Middle frontal gyrus (tissue), 1 donor: Measurements from ENCODE around the gene DAD1.
"Not testable (repeated sequence)": the region's sequence is repeated elsewhere in the genome, so short reads cannot be mapped to it uniquely, and the experiment has no call there.

Experiments
- DNase-seq: peaks from one replicate; pipeline ENCODE4 v3.0.0-alpha.2; 2015; ENCODE audit warnings: low spot score; ENCODE audit errors: extremely low spot score

DAD1 gene

DNA sequence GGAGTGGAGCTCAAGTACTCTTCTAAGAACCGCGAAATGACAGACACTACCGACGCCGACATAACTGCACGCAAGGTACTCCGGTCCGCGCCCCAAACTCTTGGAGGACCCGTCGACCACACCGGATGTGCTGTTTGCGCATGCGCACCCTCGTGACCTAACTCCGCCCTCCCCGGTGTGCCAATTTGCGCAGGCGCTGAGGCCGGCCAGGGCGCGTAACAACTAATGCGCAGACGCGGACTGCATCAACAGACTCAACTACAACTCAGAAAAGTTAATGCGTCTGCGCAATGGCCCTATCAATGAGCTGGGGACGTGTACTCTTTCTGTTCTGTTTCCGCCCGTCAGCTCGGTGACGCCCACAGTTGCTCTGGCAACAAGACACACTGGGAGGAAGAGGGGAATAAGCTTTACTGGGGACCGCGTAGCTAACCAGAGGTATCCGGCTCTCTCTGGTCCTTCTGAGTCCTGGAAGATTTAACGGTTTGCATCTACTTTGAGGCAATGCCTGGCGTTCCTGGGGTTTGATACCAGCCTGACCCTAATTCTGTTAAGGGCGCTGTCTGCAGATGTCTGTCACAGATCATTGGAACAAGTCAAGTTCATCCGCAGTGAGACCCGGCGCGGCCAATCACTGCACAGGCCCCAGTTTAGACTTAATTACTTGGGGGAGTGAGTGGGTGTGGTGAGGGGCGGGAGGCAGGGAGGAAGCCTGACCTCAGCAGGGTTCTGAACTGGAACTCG lies at the start of gene DAD1:
Gene DAD1, minus strand, starts transcription at position 129 of the 744 bp plus-strand sequence. Its CDS starts 67 bp downstream, at position 62.
- DNase-seq: peak; percentile 98

DNA sequence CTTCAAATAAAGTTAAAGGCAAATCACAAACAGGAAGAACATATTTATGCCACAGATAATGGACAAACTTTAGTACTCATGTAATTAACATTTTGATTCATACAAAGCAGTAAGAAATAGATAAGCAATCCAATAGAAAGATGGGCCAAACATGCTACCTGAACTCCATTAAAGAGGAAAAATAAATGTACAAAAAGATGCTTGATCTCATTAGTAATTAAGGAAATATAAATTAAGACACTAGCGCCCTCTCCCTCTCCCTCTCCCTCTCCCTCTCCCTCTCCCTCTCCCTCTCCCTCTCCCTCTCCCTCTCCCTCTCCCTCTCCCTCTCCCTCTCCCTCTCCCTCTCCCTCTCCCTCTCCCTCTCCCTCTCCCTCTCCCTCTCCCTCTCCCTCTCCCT lies 47.0 kb upstream of the DAD1 start:
- not testable (repeated sequence) for DNase-seq

DNA sequence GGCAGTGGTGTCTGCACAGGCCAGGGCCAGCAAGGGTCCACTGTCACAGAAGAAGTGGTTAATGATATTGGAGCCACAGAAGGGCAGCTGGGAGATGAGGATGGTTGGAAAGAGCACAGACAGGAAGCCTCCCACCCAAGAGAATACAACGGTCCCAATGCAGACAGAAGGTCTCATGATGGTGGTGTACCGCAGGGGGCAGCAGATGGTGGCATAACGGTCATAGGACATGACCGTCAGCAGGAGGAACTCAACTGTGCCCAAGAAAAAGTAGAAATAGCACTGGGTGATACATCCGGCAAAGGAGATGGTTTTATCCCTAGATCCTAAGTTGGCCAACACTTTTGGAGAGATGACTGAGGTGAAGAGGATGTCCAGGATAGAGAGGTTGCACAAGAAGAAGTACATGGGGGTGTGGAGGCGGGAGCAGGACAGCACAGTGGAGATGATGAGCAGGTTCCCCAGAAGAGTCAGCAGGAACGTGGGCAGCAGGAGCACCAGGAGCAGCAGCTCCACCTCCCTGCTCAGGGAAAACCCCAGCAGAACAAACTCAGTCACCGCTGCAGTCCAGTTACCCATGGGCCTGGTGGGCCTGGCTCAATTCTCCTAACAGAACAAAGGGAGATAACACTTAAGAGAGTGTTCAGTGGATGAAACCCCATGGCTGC lies 45.3 kb upstream of the DAD1 start:
- no peak for DNase-seq

DNA sequence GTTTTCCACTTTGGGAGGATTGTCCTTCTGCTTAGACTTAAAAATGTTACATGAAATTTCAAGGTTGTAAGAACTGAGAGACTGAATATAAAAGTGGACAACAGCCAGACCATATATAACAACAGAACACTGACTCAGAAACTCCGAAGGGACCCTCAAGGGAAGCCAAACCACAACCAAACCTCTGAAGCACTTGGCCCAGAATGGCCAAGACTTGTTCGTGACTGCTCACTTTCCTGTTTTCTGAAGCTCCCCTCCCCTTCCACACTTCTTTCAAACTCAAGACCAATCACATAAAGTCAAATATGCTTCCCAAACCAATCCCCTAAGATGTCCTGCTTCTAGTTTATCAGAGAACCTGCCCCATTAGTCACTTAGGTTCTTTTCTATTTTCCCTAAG lies 41.5 kb upstream of the DAD1 start:
- no peak for DNase-seq

DNA sequence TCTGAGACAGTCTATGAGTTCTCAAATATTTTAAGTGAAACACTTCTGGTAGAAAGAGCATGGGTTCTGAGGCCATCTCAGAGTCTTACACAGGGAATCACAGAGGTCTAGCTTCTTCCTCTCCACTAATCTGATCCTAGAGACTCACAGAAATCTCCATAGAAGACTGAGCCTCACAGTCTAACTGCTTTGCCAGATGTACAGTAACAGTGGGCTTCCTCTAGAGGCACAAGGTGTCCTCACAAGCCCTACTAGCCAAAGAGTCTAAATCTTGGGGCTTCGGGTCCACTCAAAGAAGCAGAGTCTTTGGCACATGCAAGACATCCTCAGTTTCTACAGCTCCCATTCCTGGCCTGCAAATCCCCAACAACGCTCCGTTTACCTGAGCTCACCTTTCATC lies 41.0 kb upstream of the DAD1 start:
- DNase-seq: no peak

DNA sequence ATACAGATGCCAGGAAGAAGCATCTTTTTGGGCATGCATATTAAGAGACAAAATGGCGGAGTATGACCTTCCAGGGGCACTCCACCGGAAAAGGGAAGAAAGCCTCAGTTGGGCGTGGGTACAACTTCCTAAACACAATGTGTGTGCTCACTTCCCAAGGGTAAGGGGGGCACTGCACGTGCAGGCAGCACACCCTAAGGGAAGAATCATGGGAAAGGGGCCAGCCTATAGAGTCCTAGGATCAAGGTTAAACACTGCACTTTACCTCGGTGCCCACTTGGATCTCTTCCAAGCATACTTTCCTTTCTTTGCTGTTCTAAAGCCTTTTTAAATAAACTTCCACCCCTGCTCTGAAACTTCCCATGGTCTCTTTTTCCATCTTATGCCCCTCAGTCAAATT lies 40.3 kb upstream of the DAD1 start:
- DNase-seq: no peak

DNA sequence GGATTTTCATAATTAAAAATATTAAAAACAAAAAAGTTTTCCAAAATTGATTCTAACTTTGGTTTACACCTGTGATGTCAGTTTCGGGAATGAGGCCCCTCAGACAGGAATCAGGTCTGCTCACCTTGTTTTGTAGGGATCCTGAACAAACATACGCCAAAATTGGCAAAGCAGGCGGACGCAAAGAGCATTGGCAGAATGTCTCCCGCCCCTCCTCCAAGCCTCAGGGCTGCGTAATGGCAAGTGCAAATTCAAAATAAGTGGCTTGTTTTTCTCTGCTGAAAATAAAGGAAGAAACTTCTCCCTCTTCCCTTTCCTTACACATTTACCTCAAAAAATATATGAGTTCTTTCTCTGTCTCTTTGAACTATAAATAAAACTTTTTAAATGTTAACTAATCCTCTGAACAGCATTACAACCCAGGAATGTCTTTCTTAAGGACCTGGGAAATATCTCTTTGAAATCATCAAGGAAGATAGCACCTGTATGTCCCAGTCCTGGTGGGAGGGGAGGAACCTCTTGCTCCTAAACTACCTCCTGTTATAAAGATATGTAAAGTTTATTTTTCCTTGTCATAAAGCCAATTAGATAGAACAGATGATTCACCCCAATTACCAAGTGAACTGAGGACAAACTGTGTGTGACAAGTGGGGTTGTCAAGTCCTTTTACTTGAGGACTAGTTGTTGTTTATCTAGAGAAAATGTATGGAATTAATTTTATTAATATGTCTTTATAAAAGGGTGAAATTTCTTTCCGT lies 38.7 kb upstream of the DAD1 start:
- no peak for DNase-seq

DNA sequence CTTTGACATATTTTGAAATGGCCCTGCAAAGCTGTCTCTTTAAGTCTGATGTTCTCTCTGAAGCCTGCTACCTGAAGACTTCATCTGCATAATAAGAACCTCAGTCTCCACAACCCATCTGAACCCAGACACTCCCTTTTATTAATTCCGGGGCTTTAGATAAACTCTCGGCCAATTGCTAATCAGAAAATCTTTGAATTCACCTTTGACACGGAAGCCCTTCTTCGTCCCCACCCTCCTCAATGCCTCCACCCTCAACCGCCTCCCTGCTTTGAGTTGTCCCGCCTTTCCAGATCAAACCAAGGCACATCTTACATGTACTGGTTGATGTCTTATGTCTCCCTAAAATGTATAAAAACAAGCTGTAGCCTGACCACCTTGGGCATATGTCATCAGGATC lies 37.6 kb upstream of the DAD1 start:
- DNase-seq: no peak

DNA sequence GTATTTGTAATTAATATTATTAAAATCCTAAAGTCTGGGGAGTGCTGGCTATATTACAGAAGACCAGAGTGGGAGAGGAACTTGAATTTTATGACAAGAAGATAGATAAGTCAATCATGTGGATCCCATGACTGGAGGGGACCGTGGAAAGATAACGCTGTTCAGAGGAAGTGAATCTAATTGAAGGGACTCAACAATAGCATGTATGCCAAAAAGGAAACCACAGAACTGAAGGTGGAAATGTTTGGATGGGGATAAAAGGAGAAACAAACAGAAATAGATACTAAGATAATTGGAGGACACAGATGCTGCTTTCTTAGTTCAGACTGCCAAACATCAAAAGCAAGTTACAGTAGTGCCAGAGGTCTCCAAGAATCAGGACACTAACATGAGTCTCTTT lies 34.0 kb upstream of the DAD1 start:
- DNase-seq: no peak

DNA sequence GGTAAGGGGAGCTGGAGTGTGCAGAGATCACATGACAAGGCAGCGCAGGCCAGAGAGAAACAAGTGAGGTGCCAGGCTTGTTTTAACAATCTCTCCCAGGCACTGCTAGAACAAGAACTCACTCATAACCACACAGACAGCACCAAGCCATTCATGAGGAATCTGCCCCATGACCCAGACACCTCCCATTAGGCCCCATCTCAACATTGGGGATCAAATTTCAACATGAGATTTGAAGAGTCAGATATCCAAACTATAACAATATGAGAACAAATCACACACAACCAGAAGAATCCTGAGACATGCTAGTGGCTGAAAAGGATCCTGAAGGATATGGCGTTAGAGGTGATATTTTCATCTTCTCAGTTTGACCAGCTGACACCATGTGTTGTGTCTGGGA lies 33.2 kb upstream of the DAD1 start:
- DNase-seq: no peak

DNA sequence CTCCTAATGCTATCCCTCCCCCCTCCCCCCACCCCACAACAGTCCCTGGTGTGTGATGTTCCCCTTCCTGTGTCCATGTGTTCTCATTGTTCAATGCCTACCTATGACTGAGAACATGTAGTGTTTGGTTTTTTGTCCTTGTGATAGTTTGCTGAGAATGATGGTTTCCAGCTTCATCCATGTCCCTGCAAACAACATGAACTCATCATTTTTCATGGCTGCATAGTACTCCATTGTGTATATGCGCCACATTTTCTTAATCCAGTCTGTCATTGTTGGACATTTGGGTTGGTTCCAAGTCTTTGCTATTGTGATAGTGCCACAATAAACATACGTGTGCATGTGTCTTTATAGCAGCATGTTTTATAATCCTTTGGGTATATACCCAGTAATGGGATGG lies 26.7 kb upstream of the DAD1 start:
- DNase-seq: not testable (repeated sequence)

DNA sequence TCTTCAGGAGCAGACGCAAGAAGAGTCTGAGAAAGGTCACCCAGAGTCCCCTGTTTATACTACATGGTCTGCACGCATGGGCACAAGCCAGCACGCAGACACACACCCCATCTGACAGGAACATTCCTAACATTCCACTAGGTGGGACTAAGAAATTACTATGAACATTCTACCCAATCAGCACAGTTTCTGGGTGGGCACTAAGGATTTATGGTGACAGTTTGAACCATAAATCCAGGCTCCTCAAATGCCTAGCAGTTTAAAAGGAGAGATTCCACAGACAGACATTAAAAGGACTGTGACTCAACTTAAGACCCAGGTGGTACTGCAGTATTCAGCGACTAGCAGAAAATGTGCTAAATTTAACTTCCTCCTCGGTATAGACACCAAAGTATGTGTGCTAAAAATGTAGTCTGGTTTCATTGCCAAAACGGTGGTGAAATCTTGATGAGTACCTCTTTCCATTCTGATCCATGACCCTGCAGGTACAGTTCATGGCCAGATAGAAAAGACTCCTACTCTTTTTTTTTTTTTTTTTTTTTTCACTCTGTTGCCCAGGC lies 25.3 kb upstream of the DAD1 start:
- no peak for DNase-seq

DNA sequence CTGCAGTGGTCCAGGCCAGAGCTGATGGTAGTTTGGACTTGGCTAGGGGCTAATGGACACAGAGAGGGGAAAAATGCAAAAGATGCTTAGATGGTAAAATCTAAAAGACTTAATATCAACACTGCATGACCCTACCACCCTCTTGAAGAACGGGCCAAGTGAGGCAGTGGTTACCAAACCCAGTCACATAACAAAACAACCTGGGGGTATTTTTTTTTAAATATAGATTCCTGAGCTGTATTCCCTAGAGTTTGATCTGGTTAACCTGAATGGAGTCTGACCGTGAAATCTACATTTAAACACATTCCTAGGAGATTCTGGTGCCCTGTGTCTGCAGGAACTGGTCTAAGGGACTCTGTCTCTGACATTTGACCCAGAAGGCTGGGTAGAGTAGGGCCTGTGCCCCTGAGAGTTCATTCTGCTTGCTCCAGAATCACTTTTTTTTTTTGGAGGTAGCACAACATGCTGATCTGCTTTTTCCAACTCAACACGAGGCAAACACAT lies 24.8 kb upstream of the DAD1 start:
- DNase-seq: no peak

DNA sequence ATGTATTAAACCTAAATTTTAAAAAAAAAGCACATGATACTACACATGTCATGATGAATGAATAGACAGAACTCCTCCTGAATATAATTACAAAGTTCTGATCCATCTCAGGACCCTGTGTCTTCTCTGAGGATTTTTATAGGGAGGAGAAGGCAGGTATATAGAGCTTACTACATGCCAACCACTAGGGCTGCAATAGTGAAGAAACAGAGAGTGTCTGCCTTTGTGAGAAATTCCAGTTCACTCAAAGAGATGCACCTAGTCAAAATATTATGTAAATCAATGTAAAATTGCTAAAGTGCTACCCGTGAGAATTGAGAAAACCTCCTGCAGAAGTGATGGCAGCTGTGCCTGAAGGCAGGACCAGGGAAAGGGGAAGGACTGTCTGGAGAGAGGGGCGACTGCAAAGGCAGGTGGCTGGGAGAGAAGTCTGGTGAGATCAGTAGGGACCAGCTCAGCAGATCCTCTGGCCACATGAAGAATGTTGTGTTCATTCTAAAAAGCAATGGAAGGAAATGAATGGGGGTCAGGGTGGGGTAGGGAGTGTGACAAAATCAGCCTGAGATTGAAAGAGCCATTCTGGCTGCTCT lies 24.2 kb upstream of the DAD1 start:
- DNase-seq: no peak

DNA sequence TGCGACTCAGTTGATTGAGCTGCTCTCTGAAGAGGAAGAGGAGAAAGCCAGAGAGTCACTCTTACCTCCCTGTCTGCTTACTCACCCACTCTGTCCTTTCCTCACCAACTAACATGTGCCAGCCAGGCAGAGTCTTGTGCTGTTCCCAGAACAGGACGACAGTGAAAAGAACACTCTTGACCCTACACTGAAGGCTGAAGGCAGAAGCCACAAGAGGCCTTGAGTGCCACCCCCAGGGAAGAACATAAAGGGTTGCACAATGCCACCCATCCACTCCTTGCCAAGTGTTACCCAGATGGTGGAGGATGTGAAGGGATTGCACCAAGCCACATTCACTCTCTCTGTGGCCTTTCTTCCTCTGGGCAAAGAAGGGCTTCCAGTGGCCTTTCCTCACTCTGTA lies 21.9 kb upstream of the DAD1 start:
- no peak for DNase-seq

DNA sequence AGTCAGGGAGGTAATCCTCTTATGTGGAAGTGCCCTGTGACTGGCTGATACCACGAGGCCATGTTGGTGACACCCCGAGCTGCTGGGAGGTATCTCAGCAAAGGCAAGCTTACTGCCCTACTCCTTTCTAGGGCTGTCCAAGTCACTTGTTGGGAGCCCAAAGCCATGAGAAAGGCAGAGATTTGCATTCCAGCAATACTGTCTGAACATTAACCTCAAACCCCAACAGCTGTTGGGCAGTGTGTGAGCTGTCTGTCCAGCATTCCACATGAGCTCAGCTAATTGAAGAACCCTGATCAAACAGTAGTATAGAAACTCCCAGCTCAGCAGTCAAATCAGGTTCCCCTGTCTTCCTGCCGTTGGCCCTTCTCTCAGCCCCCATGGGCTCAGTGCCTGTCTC lies 18.3 kb upstream of the DAD1 start:
- no peak for DNase-seq

DNA sequence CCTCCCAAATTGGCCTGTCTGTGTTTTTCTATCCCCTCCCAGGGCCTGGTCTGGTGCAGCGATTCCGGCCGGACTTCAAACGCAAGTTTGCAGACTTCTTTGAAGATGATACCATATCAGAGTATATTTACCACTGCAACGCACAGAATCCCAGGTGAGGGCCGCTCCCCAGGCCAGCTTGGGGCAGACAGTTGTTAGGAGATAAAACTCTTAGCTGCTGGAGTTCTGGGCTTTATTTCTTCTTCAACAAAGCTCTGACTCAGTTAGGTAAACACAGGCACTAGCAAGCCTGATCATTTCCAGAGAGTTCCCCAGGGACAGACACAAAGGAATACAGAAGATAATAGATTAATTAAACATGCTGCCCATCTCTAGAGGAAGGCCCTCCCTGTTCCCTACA lies 17.4 kb upstream of the DAD1 start:
- DNase-seq: no peak

DNA sequence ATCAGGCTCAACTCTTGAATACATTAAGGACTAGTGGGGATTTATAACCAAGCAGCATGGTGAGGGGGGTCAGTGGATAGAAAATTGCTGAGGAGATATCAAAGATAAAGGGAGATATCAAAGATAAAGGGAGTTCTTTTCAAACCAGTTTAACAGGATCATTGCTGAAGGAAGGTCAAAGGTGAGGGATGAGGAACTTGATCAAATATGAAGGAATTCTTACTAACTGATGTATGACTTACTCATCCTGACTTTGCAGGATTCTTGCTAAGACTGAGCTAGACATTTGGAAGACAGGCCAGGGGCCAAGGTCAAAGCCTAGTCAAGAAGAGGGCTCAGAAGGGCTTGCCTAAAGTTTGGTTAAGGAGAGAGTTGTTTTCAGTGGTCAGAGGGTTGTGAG lies 13.8 kb upstream of the DAD1 start:
- no peak for DNase-seq

DNA sequence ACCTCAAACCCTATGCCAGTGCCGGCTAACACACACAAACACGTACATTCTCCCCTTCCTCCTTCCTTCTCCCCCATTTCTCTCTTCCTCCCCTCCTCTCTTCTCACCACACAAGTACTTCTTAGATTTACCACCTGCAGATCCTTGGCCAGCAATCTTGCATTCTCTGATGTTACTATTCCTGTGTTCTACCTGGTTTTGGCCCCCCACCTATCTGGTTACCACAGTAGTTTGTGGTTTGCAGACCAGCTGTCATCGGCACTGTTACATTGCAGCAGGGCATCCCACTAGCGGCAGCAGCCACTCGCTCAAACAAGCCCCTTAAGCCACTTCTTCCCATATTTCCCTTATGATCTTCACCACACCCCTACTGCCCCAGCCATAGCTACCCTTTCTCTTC lies 13.0 kb upstream of the DAD1 start:
- no peak for DNase-seq

DNA sequence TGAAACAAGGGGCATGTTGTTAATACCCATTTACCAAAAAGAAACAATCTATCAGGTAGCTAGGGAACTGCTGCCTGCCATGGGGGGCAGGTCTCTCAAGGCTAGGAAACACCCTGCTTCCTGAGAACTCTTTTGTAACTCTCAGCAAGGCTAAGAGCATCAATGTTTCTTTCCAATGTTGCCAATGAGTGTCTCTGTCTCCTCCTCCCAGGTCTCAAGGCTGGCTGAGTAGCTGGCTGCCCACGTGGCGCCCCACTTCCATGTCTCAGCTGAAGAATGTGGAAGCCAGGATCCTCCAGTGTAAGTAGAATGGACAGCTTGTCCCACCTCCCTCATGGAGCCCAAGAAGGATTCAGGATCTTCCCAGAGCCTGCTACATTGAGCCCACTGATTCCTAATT lies 12.4 kb upstream of the DAD1 start:
- DNase-seq: no peak

DNA sequence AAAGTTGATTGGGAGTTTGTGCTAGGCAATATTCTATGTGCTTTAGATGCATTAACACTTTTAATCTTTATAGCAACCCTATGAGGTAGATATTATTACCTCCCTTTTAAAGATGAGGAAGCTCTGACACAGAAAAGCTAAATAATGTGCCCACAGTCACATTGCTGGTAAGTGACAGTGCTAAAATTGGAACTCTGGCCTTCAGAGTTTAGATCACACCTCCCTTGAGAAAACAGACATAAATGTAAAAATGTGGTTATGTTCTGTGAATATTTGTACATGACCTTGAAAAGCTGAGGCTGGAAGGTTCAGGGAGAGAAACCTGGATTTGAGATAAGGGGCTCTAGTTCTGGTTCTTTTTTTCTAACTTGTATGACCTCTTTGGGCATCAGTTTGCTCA lies 11.0 kb upstream of the DAD1 start:
- no peak for DNase-seq

DNA sequence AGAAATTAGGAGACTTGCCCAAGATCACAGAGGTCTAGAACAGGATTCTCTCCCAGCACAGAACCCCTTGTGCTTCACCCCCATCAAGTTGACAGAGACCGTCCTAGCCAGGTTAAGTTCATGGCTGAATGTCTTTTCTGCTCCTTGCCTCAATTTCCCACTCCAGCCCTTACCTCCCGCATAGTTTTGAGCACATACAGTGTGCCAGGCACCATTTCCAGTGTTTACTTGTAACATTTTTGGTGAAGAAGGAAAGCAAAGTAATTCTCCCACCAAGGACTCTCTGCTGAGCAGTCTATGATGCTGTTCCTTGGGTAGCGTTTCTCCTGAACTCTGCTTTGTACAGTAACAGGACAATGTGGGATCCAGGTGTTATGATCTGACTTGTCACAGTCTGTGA lies 10.3 kb upstream of the DAD1 start:
- DNase-seq: no peak
